HG03432 (cell line): ENCODE data around the gene DFFA.
"Not testable (repeated sequence)": the region's sequence is repeated elsewhere in the genome, so short reads cannot be mapped to it uniquely, and the experiment has no call there.

Experiments used
- ATAC-seq: cut with Tn5 transposase; IDR thresholded peaks from one replicate; pipeline ENCODE4 v1.9.1; 2021; ENCODE audit warnings: mild to moderate bottlenecking, moderate library complexity; ENCODE audit not compliant: unreplicated experiment

Gene DFFA

DNA sequence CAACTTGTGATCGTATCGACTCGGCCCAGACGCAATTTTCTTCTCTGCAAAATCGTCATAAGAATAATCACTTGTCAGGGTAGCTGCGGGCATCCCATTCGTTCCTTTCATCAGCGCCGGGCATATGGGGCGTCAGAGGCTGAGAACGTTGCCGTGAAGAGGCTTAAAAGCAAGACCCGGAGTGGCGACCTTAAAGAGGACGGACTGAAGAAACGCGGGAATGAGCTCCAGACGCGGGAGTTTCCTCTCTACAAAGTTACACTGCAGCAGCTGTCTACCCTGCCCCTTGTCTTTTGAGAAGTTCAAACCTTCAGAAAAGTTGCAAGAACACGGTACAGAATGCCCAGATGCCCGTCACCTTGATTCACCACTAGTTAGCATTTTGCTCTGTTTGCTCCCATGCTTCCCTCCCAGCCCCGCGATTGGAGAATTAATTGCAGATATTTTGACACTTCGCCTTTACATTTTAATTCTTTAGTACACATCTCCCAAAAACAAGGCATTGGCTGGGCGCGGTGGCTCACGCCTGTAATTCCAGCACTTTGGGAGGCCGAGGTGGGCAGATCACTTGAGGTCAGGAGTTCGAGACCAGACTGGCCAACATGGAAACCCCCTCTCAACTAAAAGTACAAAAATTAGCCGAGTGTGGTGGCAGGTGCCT, 41.1 kb downstream of the DFFA start:
- no peak for ATAC-seq

DNA sequence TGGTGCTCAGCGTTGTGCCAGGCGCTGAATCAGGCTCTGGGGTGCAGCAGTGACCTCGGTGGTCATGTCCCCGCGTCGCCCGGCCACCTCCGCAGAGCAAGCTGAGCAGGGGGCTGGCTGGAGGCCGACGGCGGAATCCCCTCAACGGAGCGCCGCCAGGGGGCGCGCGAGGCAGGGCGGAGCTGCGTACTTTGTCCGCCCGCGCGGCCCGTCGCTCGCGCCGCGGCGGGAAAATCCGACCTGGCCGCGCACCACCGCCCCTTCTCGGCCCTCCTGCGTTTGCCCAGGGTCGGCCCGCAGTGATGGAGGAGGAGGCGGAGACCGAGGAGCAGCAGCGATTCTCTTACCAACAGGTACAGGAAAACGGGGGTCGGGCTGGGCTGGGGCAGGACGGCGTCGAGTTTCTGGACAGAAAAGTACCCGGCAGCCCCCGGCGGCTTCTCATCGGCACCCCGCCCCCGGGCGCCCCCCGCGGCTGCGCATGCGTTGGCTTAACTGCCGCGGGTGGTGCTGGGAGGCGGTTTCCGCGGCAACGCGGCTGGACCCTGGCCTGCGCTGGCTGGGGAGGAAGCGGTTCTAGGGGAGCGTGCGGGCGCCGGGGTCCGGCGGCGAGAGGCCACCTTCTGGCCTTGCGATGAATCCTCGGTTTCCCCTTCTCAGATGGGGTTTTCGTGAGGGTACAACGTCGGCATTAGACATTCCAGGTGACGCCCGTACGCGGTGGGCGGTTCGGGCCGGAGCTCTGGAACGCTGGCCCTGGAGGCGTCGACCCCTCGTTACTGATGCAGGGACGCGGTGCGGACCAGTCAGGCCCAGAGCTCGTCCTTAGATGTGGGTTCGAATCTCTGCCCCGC, 41.9 kb downstream of the DFFA start, which contains the start of gene CENPS:
Gene CENPS, plus strand, starts transcription at position 218 of the 854 bp plus-strand sequence. Its CDS starts 85 bp downstream, at position 303.
- ATAC-seq, result peak; percentile 87

DNA sequence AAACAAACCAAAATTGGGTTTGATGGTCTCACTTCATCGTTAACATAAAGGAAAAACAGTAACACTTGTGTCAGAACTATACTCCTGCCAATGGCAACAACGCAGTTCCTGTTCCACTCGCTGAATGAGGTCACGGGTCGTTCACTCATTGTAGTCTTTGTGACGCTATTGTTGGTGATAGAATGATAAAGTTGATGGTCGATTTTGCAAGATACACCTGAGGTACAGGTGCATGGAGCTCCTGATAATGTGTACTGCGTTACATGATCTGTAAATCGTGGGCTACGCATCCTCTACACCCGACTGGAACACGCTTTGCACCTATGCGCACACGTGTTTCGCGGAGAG, 42.5 kb downstream of the DFFA start:
- no peak for ATAC-seq

DNA sequence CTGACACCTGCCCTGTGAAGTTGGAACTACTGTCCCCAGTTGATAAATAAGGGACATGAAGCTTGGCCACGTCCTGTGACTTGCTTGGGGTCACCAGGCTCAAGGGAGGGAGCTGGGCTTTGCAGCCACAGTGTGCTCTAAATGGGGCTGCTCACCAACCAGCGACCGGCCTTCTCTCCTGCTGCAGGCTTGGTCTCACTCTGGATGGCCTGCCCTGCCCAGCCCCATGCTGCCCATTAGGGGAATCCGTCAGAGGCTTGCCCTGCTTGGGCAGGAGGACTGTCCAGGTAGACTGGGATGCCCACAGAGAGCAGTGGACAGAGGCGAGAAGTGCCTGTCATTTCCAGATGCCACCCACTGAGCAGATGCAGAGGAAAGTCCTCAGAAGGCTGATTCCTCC, 43.3 kb downstream of the DFFA start:
- no peak for ATAC-seq

GRCh38 chr1:10426535-10426848, 45.8 kb downstream of the DFFA start:
- not testable (repeated sequence) for ATAC-seq

GRCh38 chr1:10425826-10426534, 46.3 kb downstream of the DFFA start:
- not testable (repeated sequence) for ATAC-seq

GRCh38 chr1:10424651-10425050, 47.7 kb downstream of the DFFA start:
- ATAC-seq, result no peak

DNA sequence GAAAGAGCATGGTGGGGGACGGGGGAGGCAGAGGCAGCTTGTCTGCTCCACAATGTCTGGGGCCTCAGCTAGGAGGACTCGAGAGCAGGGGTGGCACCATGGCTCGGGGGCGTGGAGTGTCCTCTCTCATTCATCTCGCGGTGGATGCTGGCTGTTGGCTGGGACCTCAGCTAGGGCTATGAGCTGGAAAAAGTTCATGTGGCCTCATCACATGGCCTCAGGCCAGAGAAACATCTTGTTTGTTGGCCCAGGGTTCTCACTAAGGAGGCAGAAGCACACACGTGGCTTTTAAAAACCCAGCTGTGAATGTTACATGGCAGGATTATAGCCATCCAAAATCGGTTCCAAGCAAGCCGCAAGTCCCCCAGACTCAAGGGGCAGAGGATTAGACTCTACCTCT, 48.3 kb downstream of the DFFA start:
- no peak for ATAC-seq

DNA sequence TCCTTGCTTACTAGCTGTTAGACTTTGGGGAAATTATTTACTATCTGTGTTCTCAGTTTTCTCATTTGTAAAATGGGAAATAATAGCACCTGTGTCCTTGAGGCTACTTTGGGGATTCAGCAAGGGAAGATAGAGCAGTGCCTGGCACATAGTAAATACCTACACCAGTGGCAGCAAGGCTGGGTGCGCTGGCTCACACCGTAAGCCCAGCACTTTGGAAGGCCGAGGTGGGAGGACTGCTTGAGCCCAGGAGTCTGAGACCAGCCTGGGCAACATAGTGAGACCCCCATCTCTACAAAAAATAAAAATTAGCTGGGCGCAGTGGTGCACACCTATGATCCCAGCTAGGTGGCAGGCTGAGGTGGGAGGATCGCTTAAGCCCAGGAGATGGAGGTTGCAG, 50.7 kb downstream of the DFFA start:
- no peak for ATAC-seq

GRCh38 chr1:10419351-10419750, 53.0 kb downstream of the DFFA start:
- no peak for ATAC-seq

DNA sequence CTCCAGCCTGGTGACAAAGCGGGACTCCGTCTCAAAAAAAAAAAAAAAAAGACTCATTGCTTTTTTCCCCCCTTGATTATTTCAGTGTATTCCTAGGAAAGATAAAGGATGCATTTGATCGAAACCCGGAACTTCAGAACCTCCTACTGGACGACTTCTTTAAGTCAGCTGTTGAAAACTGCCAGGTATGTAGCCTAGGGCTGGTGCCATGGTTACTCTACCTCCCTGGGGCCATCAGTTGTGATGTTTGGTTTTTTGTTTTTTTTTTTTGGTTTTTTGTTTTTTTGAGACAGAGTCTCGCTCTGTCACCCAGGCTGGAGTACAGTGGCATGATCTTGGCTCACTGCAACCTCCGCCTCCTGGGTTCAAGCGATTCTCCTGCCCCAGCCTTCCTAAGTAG, 53.6 kb downstream of the DFFA start:
- ATAC-seq, result not testable (repeated sequence)

DNA sequence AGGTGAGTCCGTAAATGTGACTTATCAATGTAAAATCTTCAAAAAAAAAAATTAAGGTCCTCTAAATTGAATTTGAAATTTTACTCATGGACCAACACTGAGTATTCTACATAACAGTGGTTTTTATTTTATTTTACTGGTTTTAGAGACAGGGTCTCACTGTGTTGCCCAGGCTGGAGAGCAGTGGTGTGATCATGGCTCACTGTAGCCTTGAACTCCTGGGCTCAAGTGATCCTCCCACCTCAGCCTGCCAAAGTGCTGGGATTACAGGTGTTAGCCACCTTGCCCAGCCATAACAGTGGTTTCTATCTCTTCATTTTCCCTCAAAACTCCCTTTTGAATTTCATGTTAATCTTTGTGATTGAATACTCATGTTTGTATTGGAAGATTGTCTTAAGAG, 56.4 kb downstream of the DFFA start:
- not testable (repeated sequence) for ATAC-seq

DNA sequence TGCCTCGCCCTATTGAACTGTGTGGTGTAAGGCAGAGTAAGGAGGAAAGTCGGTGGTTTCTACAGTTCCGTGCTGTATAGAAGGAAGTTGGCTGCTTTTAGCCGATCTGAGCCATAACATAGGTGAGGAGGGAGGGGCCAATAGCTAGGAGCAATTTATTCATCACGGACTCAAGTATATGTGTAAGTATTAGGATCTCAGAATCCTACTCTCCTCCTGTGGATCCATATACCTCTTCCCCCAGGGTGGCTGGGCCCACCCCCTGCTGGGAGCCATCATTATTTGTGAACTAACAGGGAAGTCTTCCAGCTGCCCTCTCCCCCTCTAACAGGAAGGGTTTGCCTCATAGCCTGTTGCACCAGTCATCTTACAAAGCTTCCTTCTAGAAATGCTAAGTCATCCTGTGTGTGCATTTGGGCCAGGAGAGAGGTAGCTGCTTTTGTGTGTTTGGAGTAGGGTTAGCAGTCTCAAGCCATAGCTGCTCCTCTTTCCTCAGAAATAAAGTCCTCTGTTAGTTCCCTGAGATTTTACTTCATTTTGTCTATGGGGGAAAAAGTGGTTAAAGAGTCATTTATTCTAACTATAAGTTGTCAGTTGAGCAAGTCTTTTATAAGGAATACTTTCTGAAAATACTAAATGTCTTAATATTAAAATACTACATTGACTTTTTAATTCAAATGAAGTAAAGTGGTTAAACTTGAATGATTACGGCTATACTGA, 57.0 kb downstream of the DFFA start:
- no peak for ATAC-seq

- ATAC-seq, result no peak
These were observed 65.1 kb downstream of the DFFA start for GRCh38 chr1:10407201-10407600.
